ENCODE measurements around the gene CHRNA4. TPM values are rescaled to one million over a fixed set of nuclear protein-coding genes. Genes with fewer than 3 reads are reported as not detected.
"Not testable (repeated sequence)": the region's sequence is repeated elsewhere in the genome, so short reads cannot be mapped to it uniquely, and the experiment has no call there.

CHRNA4 gene
- total RNA-seq, 1 donor from 2014 or later: not detected

- Mint-ChIP-seq H3K9me3 (ENCODE audit: unreplicated experiment) (no peaks in the 10 kb centered on the region), H3K4me1 (ENCODE audit: unreplicated experiment) (peaks cover 26% of the 10 kb centered on the region), H3K36me3 (ENCODE audit: unreplicated experiment) (no peaks in the 10 kb centered on the region), H3K27ac (ENCODE audit: unreplicated experiment) (peak overlapping the region; percentile 4), H3K4me3 (ENCODE audit: unreplicated experiment) (no peak overlapping the region), H3K27me3 (ENCODE audit: unreplicated experiment) (peaks cover 48% of the 10 kb centered on the region)
- no peak for TF ChIP-seq CTCF (IDR thresholded peaks at IDR 0.05)
- no peak for DNase-seq (ENCODE audit: extremely low spot score, unreplicated experiment)
Observed at GRCh38 chr20:63337786-63338420, 23.2 kb downstream of the CHRNA4 start.

- no peak for DNase-seq (ENCODE audit: extremely low spot score, unreplicated experiment)
- H3K4me3 Mint-ChIP-seq (ENCODE audit: unreplicated experiment): no peak overlapping the region
- H3K4me1 Mint-ChIP-seq (ENCODE audit: unreplicated experiment): peaks cover 26% of the 10 kb centered on the region
- H3K27ac Mint-ChIP-seq (ENCODE audit: unreplicated experiment): no peak overlapping the region
- H3K36me3 Mint-ChIP-seq (ENCODE audit: unreplicated experiment): no peaks in the 10 kb centered on the region
- H3K27me3 Mint-ChIP-seq (ENCODE audit: unreplicated experiment): peaks cover 36% of the 10 kb centered on the region
- peaks cover 3% of the 10 kb centered on the region for H3K9me3 Mint-ChIP-seq (ENCODE audit: unreplicated experiment)
- TF ChIP-seq CTCF (IDR thresholded peaks at IDR 0.05): no peak
Observed at GRCh38 chr20:63336232-63336752, 24.9 kb downstream of the CHRNA4 start.

GRCh38 chr20:63335711-63336110 is 25.4 kb downstream of the CHRNA4 start:
- no peak overlapping the region for H3K4me3 Mint-ChIP-seq (ENCODE audit: unreplicated experiment)
- no peak for TF ChIP-seq CTCF (IDR thresholded peaks at IDR 0.05)
- peaks cover 3% of the 10 kb centered on the region for H3K9me3 Mint-ChIP-seq (ENCODE audit: unreplicated experiment)
- H3K27me3 Mint-ChIP-seq (ENCODE audit: unreplicated experiment): peaks cover 30% of the 10 kb centered on the region
- H3K4me1 Mint-ChIP-seq (ENCODE audit: unreplicated experiment): peaks cover 26% of the 10 kb centered on the region
- H3K27ac Mint-ChIP-seq (ENCODE audit: unreplicated experiment): no peak overlapping the region
- DNase-seq (ENCODE audit: extremely low spot score, unreplicated experiment): no peak
- H3K36me3 Mint-ChIP-seq (ENCODE audit: unreplicated experiment): no peaks in the 10 kb centered on the region

- Mint-ChIP-seq H3K27me3 (ENCODE audit: unreplicated experiment) (peaks cover 30% of the 10 kb centered on the region), H3K4me1 (ENCODE audit: unreplicated experiment) (peaks cover 26% of the 10 kb centered on the region)
- H3K36me3 Mint-ChIP-seq (ENCODE audit: unreplicated experiment); H3K27ac Mint-ChIP-seq (ENCODE audit: unreplicated experiment); H3K9me3 Mint-ChIP-seq (ENCODE audit: unreplicated experiment); H3K4me3 Mint-ChIP-seq (ENCODE audit: unreplicated experiment); DNase-seq (ENCODE audit: extremely low spot score, unreplicated experiment): not testable (repeated sequence)
Observed at GRCh38 chr20:63335060-63335459, 26.1 kb downstream of the CHRNA4 start.

GRCh38 chr20:63334356-63334755 is 26.8 kb downstream of the CHRNA4 start:
- H3K27ac Mint-ChIP-seq (ENCODE audit: unreplicated experiment): no peak overlapping the region
- no peak for DNase-seq (ENCODE audit: extremely low spot score, unreplicated experiment)
- TF ChIP-seq CTCF (IDR thresholded peaks at IDR 0.05): no peak

More at GRCh38 chr20:63334356-63334755, 26.8 kb downstream of the CHRNA4 start:
- peaks cover 3% of the 10 kb centered on the region for H3K9me3 Mint-ChIP-seq (ENCODE audit: unreplicated experiment)
- H3K36me3 Mint-ChIP-seq (ENCODE audit: unreplicated experiment): no peaks in the 10 kb centered on the region
- H3K27me3 Mint-ChIP-seq (ENCODE audit: unreplicated experiment): peaks cover 30% of the 10 kb centered on the region
- peaks cover 26% of the 10 kb centered on the region for H3K4me1 Mint-ChIP-seq (ENCODE audit: unreplicated experiment)
- no peak overlapping the region for H3K4me3 Mint-ChIP-seq (ENCODE audit: unreplicated experiment)
